ENCODE measurements around the gene VWF.

VWF gene

DNA sequence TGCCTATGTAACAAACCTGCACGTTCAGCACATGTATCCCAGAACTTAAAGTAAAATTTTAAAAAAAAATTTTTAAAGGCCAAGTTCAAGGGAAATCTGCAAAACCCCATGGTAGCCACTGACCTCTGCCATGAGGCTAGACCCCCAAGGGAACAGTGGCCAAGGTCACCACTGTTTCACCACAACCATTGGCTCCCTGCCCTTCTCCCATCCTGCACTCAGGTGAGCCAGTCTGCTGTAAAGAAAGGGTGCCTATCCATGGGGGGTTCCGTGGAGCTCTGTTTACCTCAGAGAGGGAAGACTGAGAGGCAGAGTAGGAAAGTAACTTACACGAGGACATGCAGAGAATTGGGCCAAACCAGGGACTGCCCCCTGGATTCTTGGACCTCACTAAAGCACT, 38.6 kb downstream of the VWF start:
- TF ChIP-seq, protein P1, sequence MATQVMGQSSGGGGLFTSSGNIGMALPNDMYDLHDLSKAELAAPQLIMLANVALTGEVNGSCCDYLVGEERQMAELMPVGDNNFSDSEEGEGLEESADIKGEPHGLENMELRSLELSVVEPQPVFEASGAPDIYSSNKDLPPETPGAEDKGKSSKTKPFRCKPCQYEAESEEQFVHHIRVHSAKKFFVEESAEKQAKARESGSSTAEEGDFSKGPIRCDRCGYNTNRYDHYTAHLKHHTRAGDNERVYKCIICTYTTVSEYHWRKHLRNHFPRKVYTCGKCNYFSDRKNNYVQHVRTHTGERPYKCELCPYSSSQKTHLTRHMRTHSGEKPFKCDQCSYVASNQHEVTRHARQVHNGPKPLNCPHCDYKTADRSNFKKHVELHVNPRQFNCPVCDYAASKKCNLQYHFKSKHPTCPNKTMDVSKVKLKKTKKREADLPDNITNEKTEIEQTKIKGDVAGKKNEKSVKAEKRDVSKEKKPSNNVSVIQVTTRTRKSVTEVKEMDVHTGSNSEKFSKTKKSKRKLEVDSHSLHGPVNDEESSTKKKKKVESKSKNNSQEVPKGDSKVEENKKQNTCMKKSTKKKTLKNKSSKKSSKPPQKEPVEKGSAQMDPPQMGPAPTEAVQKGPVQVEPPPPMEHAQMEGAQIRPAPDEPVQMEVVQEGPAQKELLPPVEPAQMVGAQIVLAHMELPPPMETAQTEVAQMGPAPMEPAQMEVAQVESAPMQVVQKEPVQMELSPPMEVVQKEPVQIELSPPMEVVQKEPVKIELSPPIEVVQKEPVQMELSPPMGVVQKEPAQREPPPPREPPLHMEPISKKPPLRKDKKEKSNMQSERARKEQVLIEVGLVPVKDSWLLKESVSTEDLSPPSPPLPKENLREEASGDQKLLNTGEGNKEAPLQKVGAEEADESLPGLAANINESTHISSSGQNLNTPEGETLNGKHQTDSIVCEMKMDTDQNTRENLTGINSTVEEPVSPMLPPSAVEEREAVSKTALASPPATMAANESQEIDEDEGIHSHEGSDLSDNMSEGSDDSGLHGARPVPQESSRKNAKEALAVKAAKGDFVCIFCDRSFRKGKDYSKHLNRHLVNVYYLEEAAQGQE (IDR thresholded peaks at IDR 0.05; ENCODE audit: insufficient replicate concordance, low read depth) = no peak
- no peak for TF ChIP-seq GABPA (IDR thresholded peaks at IDR 0.05; ENCODE audit: low read depth)
- TF ChIP-seq SPI1 (IDR thresholded peaks at IDR 0.05; ENCODE audit: borderline replicate concordance, low read depth) = no peak
- no peak for TF ChIP-seq CTCF (IDR thresholded peaks at IDR 0.05; ENCODE audit: insufficient read depth, low read length)
- TF ChIP-seq POLR2AphosphoS5 (IDR thresholded peaks at IDR 0.05; ENCODE audit: low read depth) = no peak
- Histone ChIP-seq H3K27me3 (ENCODE audit: insufficient read depth, poor library complexity, severe bottlenecking) (peaks cover 6% of the 10 kb centered on the region), H3K4me3 (replicated peaks; ENCODE audit: insufficient read depth, low read length) (no peak overlapping the region), H3K27ac (replicated peaks) (no peak overlapping the region)
- no peak for DNase-seq (ENCODE audit: low read depth in 1 of 2, low spot score in 1 of 2)

- no peak for TF ChIP-seq CTCF (IDR thresholded peaks at IDR 0.05; ENCODE audit: insufficient read depth, low read length)
- no peak overlapping the region for H3K27ac ChIP-seq (replicated peaks)
- DNase-seq (ENCODE audit: low read depth in 1 of 2, low spot score in 1 of 2) = no peak
- peaks cover 6% of the 10 kb centered on the region for H3K27me3 ChIP-seq (ENCODE audit: insufficient read depth, poor library complexity, severe bottlenecking)
- no peak overlapping the region for H3K4me3 ChIP-seq (replicated peaks; ENCODE audit: insufficient read depth, low read length)
Measured at GRCh38 chr12:6084969-6085450, 39.5 kb downstream of the VWF start.

GRCh38 chr12:6084261-6084968, 40.1 kb downstream of the VWF start:
- no peak for DNase-seq (ENCODE audit: low read depth in 1 of 2, low spot score in 1 of 2)
- Histone ChIP-seq H3K27ac (replicated peaks) (no peak overlapping the region), H3K4me3 (replicated peaks; ENCODE audit: insufficient read depth, low read length) (no peak overlapping the region)

GRCh38 chr12:6083601-6084000, 40.9 kb downstream of the VWF start:
- no peaks in the 10 kb centered on the region for H3K27me3 ChIP-seq (ENCODE audit: insufficient read depth, poor library complexity, severe bottlenecking)
- no peak for TF ChIP-seq SPI1 (IDR thresholded peaks at IDR 0.05; ENCODE audit: borderline replicate concordance, low read depth)
- TF ChIP-seq, protein P1 (IDR thresholded peaks at IDR 0.05; ENCODE audit: insufficient replicate concordance, low read depth) = no peak
- TF ChIP-seq CTCF (IDR thresholded peaks at IDR 0.05; ENCODE audit: insufficient read depth, low read length) = no peak
- TF ChIP-seq GABPA (IDR thresholded peaks at IDR 0.05; ENCODE audit: low read depth) = no peak
- TF ChIP-seq POLR2AphosphoS5 (IDR thresholded peaks at IDR 0.05; ENCODE audit: low read depth) = no peak
- no peak for DNase-seq (ENCODE audit: low read depth in 1 of 2, low spot score in 1 of 2)
- no peak overlapping the region for H3K4me3 ChIP-seq (replicated peaks; ENCODE audit: insufficient read depth, low read length)
- H3K27ac ChIP-seq (replicated peaks) = no peak overlapping the region

More at GRCh38 chr12:6084261-6084968, 40.1 kb downstream of the VWF start:
- peaks cover 3% of the 10 kb centered on the region for H3K27me3 ChIP-seq (ENCODE audit: insufficient read depth, poor library complexity, severe bottlenecking)
- TF ChIP-seq CTCF (IDR thresholded peaks at IDR 0.05; ENCODE audit: insufficient read depth, low read length) = no peak
- no peak for TF ChIP-seq POLR2AphosphoS5 (IDR thresholded peaks at IDR 0.05; ENCODE audit: low read depth)
- TF ChIP-seq SPI1 (IDR thresholded peaks at IDR 0.05; ENCODE audit: borderline replicate concordance, low read depth) = no peak
